Measurements from ENCODE around the gene ZSWIM2.
"Not testable (repeated sequence)": the region's sequence is repeated elsewhere in the genome, so short reads cannot be mapped to it uniquely, and the experiment has no call there.

Gene ZSWIM2

GRCh38 chr2:186841940-186842339 lies 7.0 kb downstream of the ZSWIM2 start:
- no peak for DNase-seq

GRCh38 chr2:186835628-186836027 lies 13.3 kb downstream of the ZSWIM2 start:
- no peak for DNase-seq

GRCh38 chr2:186827862-186828492 lies 21.0 kb downstream of the ZSWIM2 start:
- no peak for DNase-seq

GRCh38 chr2:186827411-186827810 lies 21.6 kb downstream of the ZSWIM2 start:
- DNase-seq: no peak

GRCh38 chr2:186822323-186822722 lies 26.6 kb downstream of the ZSWIM2 start:
- no peak for DNase-seq

- no peak for DNase-seq
Observed at GRCh38 chr2:186820303-186820702, 28.7 kb downstream of the ZSWIM2 start.

GRCh38 chr2:186811760-186812159 lies 37.2 kb downstream of the ZSWIM2 start:
- not testable (repeated sequence) for DNase-seq

- DNase-seq: no peak
Observed at GRCh38 chr2:186806591-186806990, 42.4 kb downstream of the ZSWIM2 start.

- not testable (repeated sequence) for DNase-seq
Observed at GRCh38 chr2:186798604-186799003, 50.4 kb downstream of the ZSWIM2 start.

- DNase-seq: no peak
Observed at GRCh38 chr2:186784930-186785329, 64.0 kb downstream of the ZSWIM2 start.

- DNase-seq: no peak
Observed at GRCh38 chr2:186783254-186783653, 65.7 kb downstream of the ZSWIM2 start.

GRCh38 chr2:186780701-186781316 lies 68.2 kb downstream of the ZSWIM2 start:
- peak; percentile 1 to 62 for DNase-seq

All from NCI-H526 (cell line).